ENCODE results near the gene SLC35A3.
"Not testable (repeated sequence)": the region's sequence is repeated elsewhere in the genome, so short reads cannot be mapped to it uniquely, and the experiment has no call there.

SLC35A3 gene

DNA sequence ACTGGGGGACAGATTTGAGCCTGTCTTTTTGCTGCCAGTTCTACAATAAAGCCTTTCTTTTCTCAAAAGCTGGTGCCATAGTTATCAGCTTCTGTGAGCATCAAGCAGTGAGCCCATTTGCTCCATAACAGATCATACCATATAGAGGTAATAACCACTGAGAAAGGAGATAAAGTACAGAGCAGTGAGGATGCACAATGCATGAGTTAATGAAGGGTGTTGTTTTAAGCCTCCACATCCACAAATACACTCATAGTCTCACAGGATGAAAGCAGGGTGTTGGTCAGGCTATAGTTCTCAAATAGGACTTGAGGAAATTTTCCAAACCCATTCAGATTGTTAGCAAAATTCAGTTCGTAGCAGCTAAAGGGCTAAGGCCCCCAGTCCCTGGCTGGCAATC, 25.6 kb upstream of the SLC35A3 start:
- in situ Hi-C loops (cut with HindIII; ENCODE audit: low sequenced_read_pairs), result no loop called here
- no peak for DNase-seq (ENCODE audit: low read depth)
- TF ChIP-seq, protein P1, sequence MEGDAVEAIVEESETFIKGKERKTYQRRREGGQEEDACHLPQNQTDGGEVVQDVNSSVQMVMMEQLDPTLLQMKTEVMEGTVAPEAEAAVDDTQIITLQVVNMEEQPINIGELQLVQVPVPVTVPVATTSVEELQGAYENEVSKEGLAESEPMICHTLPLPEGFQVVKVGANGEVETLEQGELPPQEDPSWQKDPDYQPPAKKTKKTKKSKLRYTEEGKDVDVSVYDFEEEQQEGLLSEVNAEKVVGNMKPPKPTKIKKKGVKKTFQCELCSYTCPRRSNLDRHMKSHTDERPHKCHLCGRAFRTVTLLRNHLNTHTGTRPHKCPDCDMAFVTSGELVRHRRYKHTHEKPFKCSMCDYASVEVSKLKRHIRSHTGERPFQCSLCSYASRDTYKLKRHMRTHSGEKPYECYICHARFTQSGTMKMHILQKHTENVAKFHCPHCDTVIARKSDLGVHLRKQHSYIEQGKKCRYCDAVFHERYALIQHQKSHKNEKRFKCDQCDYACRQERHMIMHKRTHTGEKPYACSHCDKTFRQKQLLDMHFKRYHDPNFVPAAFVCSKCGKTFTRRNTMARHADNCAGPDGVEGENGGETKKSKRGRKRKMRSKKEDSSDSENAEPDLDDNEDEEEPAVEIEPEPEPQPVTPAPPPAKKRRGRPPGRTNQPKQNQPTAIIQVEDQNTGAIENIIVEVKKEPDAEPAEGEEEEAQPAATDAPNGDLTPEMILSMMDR (IDR thresholded peaks at IDR 0.05; ENCODE audit: low read depth, low read length, missing control alignments), result no peak
- no peak overlapping the region for H3K4me3 ChIP-seq (ENCODE audit: low read depth, low read length)

DNA sequence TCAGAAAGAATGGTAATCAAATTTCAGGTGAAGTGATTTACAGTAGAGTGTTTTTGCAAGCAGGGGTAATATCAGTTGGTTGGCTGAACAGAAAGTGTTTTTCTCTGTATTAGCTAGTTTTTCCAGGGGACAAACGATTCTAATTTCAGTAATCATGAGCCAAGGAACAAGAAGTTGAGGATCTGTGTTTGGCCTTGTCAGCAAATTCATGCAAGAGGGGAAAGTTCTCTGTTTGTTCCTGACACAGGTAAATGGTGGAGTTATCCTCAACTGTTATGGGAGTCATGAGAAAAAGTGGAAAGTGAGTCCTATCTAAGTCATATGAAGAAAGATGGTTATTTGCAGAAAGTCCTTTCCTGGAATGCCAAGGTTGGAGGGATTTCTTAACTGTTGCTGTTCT, 24.6 kb upstream of the SLC35A3 start:
- H3K4me3 ChIP-seq (ENCODE audit: low read depth, low read length), result no peak overlapping the region
- TF ChIP-seq, protein P1 (IDR thresholded peaks at IDR 0.05; ENCODE audit: low read depth, low read length, missing control alignments), result no peak
- in situ Hi-C loops (cut with HindIII; ENCODE audit: low sequenced_read_pairs), result no loop called here
- DNase-seq (ENCODE audit: low read depth), result no peak

DNA sequence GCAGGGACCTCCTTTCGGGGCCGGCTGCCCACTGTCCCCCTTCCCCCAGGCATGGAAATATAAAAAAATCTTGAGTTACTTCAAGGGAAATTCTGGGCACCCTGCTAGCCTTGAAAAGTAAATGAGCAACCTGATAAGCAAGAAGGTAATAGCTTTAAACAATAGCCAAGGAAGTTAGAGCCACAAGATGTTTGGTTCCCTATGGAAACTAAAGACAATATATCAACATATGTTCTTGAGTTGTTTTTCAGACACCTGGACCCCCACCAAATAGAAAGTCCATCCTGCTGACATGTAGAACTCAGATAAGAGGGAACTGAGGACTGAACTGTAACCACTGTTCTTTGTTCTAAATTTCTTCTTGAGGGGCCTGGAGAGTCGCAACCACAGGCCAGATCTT, 19.3 kb upstream of the SLC35A3 start:
- TF ChIP-seq, protein P1 (IDR thresholded peaks at IDR 0.05; ENCODE audit: low read depth, low read length, missing control alignments), result no peak
- in situ Hi-C loops (cut with HindIII; ENCODE audit: low sequenced_read_pairs), result no loop called here
- DNase-seq (ENCODE audit: low read depth), result no peak
- no peak overlapping the region for H3K4me3 ChIP-seq (ENCODE audit: low read depth, low read length)

DNA sequence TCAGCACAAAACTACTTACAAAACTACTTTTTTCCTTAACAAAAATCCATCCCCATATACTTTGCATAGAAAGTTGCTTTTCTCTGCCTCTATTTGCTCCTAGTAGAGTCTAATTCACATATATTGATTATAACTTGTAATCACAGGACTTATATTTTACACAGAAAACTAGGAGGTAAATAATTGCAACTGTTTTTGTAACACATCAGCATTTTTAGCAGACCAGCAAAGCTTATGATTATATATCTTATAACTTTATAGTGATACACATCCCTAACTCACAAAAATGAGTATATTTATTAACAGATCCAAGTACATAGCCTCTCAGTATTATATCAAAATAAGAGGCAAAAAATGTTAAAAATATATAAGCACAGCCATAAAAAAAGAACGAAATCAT, 17.3 kb upstream of the SLC35A3 start:
- in situ Hi-C loops (cut with HindIII; ENCODE audit: low sequenced_read_pairs), result no loop called here
- no peak for DNase-seq (ENCODE audit: low read depth)
- TF ChIP-seq, protein P1 (IDR thresholded peaks at IDR 0.05; ENCODE audit: low read depth, low read length, missing control alignments), result no peak
- H3K4me3 ChIP-seq (ENCODE audit: low read depth, low read length), result no peak overlapping the region

DNA sequence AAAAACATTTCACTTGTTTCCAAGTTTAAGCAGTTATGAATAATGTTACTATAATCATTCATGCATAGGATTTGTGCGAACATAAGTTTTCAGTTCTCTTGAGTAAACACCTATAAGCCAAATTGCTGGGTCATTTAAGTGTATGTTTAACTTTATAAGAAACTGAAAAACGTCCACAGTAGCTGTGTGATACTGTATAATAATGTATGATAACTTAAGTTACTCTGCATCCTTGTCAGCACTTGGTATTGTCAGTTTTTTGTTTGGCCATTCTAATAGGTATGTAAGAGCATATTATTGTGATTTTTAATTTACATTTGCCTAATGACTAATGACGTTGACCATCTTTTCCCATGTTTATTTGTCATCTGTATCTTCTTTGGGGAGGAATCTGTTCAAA, 14.4 kb upstream of the SLC35A3 start:
- no peak for DNase-seq (ENCODE audit: low read depth)
- H3K4me3 ChIP-seq (ENCODE audit: low read depth, low read length), result no peak overlapping the region
- in situ Hi-C loops (cut with HindIII; ENCODE audit: low sequenced_read_pairs), result no loop called here
- TF ChIP-seq, protein P1 (IDR thresholded peaks at IDR 0.05; ENCODE audit: low read depth, low read length, missing control alignments), result no peak

DNA sequence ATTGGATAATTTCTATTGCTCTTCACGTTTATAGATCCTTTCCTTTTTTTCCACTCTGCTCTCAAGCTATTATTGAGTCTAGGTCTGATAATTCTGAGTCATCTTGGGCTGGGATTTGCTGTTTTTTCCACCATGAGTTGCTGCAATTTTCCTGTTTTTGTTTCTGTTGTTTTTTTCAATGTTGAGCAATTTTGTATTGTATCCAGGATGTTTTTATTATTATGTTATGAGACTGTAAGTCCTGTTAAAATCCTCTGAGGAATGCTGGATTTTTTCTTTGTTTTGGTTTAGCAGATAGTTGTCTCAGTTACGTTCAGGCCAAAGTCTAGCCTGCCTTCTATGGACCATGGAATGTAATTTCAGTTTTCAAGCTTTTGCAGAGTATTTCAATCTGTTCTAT, 13.0 kb upstream of the SLC35A3 start:
- DNase-seq (ENCODE audit: low read depth), result no peak
- H3K4me3 ChIP-seq (ENCODE audit: low read depth, low read length), result no peak overlapping the region
- in situ Hi-C loops (cut with HindIII; ENCODE audit: low sequenced_read_pairs), result no loop called here
- TF ChIP-seq, protein P1 (IDR thresholded peaks at IDR 0.05; ENCODE audit: low read depth, low read length, missing control alignments), result no peak

DNA sequence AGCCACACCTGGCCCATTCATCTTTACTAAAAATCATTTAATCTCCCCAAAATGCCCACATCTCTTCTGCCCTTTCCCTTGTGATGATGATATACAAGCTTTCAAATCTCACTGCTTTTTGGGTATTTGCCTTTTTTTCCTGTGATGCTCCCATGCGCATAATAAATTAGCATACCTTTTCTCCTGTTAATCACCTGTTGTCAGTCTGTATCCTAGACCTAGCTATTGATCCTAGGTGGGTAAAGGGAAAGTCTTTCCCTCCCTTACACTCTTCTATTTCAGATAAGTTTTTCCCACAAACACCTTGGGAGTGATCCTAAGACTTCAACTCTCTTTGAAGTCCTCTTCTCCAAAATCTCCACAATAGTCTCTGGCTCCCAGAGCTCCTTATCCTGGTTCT, 12.0 kb upstream of the SLC35A3 start:
- in situ Hi-C loops (cut with HindIII; ENCODE audit: low sequenced_read_pairs), result no loop called here
- DNase-seq (ENCODE audit: low read depth), result no peak
- no peak overlapping the region for H3K4me3 ChIP-seq (ENCODE audit: low read depth, low read length)
- TF ChIP-seq, protein P1 (IDR thresholded peaks at IDR 0.05; ENCODE audit: low read depth, low read length, missing control alignments), result no peak

DNA sequence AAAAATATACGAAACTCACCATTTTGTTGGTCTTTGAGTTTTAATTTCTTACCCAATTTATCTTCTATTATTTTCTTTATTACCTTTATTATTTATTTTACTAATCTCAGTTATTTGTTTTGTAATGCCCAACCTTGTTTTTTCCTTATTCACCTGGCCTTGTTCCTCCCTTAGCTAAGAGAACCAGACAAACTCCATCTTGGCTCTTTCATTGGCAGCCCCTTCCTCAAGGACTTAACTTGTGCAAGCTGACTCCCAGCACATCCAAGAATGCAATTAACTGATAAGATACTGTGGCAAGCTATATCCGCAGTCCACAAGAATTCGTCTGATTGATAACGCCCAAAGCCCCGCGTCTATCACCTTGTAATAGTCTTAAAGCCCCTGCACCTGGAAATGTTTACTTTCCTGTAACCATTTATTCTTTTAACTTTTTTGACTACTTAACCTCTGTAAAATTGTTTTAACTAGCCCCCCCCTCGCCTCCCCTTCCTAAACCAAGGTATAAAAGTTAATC, 10.5 kb upstream of the SLC35A3 start:
- in situ Hi-C loops (cut with HindIII; ENCODE audit: low sequenced_read_pairs); H3K4me3 ChIP-seq (ENCODE audit: low read depth, low read length); DNase-seq (ENCODE audit: low read depth): not testable (repeated sequence)

DNA sequence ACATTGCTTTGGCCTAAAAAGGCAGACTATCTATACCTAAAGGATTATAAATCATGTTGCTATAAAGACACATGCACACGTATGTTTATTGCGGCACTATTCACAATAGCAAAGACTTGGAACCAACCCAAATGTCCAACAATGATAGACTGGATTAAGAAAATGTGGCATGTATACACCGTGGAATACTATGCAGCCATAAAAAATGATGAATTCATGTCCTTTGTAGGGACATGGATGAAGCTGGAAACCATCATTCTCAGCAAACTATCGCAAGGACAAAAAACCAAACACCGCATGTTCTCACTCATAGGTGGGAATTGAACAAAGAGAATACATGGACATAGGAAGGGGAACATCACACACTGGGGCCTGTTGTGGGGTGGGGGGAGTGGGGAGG, 9.5 kb upstream of the SLC35A3 start:
- in situ Hi-C loops (cut with HindIII; ENCODE audit: low sequenced_read_pairs); H3K4me3 ChIP-seq (ENCODE audit: low read depth, low read length); DNase-seq (ENCODE audit: low read depth): not testable (repeated sequence)
